Activated naive CD8-positive, alpha-beta T cell treated with anti-CD3 and anti-CD28 coated beads, Interleukin-2, amount 50 U/mL, for 24 hours (primary cell): ENCODE measurements around the gene AKR7A3.
A peak's percentile ranks its signal among the peaks of the same experiment; 100 is the strongest.

Source experiments
- ATAC-seq: fragments of 150-1000 bp; cut with Tn5 transposase; one replicate; pipeline ENCODE4 v1.10.0; 2021
- DNase-seq: peaks from one replicate; pipeline ENCODE4 v3.0.0; 2021
- H3K27ac Mint-ChIP-seq: one replicate; pipeline ENCODE4 v1.8.0; 2021; ENCODE audit warnings: mild to moderate bottlenecking, mixed read lengths
- H3K27me3 Mint-ChIP-seq: one replicate; pipeline ENCODE4 v1.8.0; 2021; ENCODE audit warnings: mixed read lengths
- H3K36me3 Mint-ChIP-seq: one replicate; pipeline ENCODE4 v1.8.0; 2021; ENCODE audit warnings: low read depth, mixed read lengths
- H3K4me1 Mint-ChIP-seq: one replicate; pipeline ENCODE4 v1.8.0; 2021; ENCODE audit warnings: mixed read lengths
- H3K4me3 Mint-ChIP-seq: one replicate; pipeline ENCODE4 v1.8.0; 2021; ENCODE audit warnings: mild to moderate bottlenecking, moderate library complexity, mixed read lengths
- H3K9me3 Mint-ChIP-seq: one replicate; pipeline ENCODE4 v1.8.0; 2021; ENCODE audit warnings: mixed read lengths

AKR7A3 gene

DNA sequence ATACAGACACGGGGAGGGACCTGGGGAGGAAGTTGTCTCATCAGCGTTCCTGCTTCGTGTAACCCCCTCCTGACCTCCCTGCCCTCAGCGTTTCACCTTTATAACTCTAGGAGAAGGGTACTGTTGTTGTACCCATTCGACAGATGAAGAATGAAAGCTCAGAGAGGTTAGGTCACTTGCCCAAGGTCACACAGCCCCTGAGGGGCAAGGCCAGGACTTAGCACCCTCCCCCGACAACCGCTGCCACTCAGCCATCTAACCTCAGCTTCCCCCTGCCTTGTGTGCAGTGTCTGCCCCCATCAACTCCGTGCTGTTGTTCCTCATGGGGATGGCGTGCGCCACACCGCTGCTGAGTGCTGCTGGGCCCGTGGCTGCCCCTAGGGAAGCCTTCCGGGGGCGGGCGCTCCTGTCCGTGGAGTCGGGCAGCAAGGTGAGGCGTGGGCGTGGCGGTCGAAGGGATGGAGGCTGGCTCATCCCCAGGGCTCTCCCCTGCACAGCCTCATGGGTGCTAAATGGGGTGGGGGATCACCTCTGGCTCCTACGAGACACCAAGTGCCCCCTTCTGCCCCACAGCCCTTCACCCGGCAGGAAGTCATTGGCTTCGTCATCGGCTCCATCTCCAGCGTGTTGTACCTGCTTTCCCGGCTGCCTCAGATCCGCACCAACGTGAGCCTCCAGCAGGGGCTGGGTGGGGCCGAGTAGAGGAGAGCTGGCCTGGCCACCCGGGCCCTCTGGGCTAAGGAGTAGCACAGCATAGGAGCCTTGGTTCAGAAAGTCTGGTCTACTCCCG is 37.6 kb upstream of the AKR7A3 start:
- no peaks in the 10 kb centered on the region for H3K9me3 Mint-ChIP-seq
- no peak overlapping the region for H3K4me3 Mint-ChIP-seq
- H3K36me3 Mint-ChIP-seq, result peaks cover 4% of the 10 kb centered on the region
- DNase-seq, result no peak
- ATAC-seq, result no peak
- no peaks in the 10 kb centered on the region for H3K4me1 Mint-ChIP-seq
- no peak overlapping the region for H3K27ac Mint-ChIP-seq
- no peaks in the 10 kb centered on the region for H3K27me3 Mint-ChIP-seq

DNA sequence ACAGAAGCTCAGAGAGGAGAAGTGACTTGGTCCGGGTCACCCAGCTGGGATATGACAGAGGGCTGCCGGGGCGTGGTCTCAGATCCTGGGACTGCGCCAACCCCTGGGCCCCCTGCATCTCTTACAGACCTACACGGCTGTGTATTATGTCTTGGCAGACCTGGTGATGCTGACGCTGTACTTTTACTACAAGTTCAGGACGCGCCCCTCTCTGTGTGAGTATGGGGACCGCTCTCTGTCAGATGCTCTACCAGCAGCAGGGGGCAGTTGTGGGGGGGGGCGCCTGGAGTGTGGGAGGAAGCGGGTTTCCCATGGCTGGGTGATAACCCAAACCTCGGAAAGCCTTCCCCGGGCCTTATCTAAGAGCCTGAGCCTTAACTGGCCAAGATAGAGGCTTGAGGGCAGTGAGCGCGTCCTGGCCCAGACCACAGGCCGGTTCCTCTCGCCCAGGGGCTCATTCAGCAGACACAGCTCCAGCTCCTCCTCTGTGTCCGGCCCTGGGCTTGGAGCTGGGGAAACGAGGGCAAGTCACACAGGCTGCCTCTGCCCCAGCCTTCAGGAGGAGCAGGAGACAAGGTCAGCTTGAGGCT is 36.9 kb upstream of the AKR7A3 start:
- Mint-ChIP-seq H3K27me3 (no peaks in the 10 kb centered on the region), H3K4me3 (no peak overlapping the region), H3K9me3 (no peaks in the 10 kb centered on the region), H3K27ac (no peak overlapping the region), H3K4me1 (no peaks in the 10 kb centered on the region), H3K36me3 (peaks cover 5% of the 10 kb centered on the region)
- ATAC-seq (no peak), DNase-seq (no peak)

DNA sequence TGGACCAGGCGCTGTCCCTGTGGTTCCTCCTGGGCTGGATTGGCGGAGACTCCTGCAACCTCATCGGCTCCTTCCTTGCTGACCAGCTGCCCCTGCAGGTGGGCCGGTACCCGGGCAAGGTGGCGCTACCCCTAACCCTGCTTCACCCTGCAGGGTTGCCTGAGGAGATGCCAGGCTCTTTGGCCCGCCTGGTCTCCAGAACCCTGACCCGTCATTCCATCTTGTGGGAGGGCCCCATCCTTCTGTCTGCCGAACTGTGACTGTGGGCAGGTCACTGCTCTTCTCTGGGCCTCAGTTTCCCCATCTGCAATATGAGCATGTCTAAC is 36.1 kb upstream of the AKR7A3 start:
- Mint-ChIP-seq H3K27me3 (no peaks in the 10 kb centered on the region), H3K27ac (no peak overlapping the region), H3K36me3 (peaks cover 5% of the 10 kb centered on the region), H3K4me3 (no peak overlapping the region), H3K9me3 (no peaks in the 10 kb centered on the region), H3K4me1 (no peaks in the 10 kb centered on the region)
- DNase-seq (no peak), ATAC-seq (no peak)

DNA sequence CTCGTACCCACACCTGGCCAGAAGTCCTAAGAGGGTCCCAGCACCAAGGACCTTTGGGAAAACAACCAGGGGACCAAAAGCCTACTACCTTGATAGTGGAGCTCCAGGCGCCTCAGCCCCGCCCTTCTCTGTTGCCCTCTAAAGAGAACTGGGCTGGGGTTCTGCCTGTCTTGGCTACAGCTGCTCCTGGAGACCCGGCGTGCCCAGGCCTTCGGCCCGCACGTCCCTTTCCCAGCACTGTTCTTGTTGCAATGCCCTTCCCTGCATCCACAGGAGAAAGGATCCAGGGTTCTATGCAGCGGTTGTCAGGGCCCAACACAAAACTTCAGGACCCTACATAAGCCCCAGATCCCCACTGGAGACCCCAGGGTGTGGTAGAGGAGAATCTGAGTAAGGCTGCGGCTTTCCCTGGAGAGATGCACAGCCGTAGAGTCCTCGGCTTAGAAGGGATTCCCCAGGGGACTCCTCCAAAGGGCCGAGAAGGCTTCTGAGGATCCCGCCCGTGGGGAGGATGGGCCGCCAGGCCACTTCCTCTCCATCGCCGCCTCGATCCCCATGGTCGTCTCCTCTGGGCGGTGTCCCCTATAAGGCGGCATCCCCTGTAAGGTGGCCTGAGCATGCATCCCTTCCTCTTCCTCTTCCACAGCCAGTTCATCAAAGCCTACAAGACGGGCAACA is 35.6 kb upstream of the AKR7A3 start:
- no peaks in the 10 kb centered on the region for H3K4me1 Mint-ChIP-seq
- H3K9me3 Mint-ChIP-seq, result no peaks in the 10 kb centered on the region
- no peaks in the 10 kb centered on the region for H3K27me3 Mint-ChIP-seq
- H3K4me3 Mint-ChIP-seq, result no peak overlapping the region
- DNase-seq (no peak), ATAC-seq (no peak)
- H3K36me3 Mint-ChIP-seq, result peaks cover 5% of the 10 kb centered on the region
- H3K27ac Mint-ChIP-seq, result no peak overlapping the region

DNA sequence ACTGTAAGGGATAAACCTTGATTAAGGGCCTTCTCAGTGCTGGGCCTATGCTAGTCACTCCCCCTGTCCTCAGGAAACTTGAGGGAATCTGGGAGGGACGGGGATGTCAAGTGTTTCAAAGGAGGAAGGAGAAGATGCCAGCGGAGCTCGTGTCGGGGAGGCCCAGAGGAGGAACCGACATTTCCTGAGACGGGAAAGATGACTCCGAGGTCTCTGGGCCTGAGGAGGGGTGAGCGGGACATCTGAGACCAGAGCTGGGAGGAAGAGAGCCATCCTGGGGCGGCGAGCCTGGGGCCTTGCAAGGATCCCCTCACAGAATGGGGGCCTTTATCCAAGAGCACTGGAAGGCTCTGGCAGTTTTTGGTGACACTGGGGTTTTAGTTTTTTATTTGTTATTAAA is 33.9 kb upstream of the AKR7A3 start:
- H3K9me3 Mint-ChIP-seq, result no peaks in the 10 kb centered on the region
- DNase-seq (no peak), ATAC-seq (no peak)
- H3K4me3 Mint-ChIP-seq, result no peak overlapping the region
- peaks cover 5% of the 10 kb centered on the region for H3K36me3 Mint-ChIP-seq
- no peaks in the 10 kb centered on the region for H3K27me3 Mint-ChIP-seq
- no peaks in the 10 kb centered on the region for H3K4me1 Mint-ChIP-seq
- H3K27ac Mint-ChIP-seq, result no peak overlapping the region

DNA sequence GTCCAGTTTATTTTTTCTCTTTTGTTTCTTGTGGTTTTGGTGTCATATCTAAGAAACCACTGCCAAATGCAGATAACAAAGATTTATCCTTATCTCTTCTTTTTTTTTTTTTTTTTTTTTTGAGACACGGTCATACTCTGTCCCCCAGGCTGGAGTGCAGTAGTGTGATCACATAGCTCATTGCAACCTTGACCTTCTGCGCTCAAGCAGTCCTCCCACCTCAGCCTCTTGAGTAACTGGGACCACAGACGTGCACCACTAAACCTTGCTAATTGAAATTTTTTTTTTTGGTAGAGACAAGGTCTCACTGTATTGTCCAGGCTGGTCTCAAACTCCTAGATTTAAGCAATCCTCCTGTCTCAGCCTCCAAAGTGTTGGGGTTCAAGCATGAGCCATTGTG is 32.5 kb upstream of the AKR7A3 start:
- Mint-ChIP-seq H3K27ac (no peak overlapping the region), H3K4me1 (peaks cover 10% of the 10 kb centered on the region), H3K36me3 (peaks cover 5% of the 10 kb centered on the region), H3K27me3 (no peaks in the 10 kb centered on the region), H3K4me3 (no peak overlapping the region), H3K9me3 (no peaks in the 10 kb centered on the region)
- DNase-seq (no peak), ATAC-seq (no peak)

DNA sequence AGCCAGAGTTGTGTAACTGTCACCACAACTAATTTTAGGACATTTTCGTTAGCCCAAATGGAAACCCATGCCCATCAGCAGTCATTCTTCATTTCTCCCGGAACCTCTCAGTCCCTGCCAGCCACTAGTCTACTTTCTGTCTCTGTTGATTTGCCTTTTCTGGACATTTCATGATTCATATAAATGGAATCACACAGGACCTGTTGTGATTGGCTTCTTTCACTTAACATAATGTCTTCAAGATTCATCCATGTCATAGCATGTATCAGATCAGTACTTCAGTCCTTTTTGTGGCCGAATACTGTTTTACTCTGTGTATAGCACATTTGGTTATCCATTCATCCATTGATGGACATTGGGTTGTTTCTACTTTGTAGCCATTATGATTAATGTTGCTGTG is 30.6 kb upstream of the AKR7A3 start:
- ATAC-seq (no peak), DNase-seq (no peak)
- Mint-ChIP-seq H3K4me3 (no peak overlapping the region), H3K27me3 (no peaks in the 10 kb centered on the region), H3K36me3 (peaks cover 4% of the 10 kb centered on the region), H3K4me1 (peaks cover 27% of the 10 kb centered on the region), H3K9me3 (no peaks in the 10 kb centered on the region), H3K27ac (no peak overlapping the region)

DNA sequence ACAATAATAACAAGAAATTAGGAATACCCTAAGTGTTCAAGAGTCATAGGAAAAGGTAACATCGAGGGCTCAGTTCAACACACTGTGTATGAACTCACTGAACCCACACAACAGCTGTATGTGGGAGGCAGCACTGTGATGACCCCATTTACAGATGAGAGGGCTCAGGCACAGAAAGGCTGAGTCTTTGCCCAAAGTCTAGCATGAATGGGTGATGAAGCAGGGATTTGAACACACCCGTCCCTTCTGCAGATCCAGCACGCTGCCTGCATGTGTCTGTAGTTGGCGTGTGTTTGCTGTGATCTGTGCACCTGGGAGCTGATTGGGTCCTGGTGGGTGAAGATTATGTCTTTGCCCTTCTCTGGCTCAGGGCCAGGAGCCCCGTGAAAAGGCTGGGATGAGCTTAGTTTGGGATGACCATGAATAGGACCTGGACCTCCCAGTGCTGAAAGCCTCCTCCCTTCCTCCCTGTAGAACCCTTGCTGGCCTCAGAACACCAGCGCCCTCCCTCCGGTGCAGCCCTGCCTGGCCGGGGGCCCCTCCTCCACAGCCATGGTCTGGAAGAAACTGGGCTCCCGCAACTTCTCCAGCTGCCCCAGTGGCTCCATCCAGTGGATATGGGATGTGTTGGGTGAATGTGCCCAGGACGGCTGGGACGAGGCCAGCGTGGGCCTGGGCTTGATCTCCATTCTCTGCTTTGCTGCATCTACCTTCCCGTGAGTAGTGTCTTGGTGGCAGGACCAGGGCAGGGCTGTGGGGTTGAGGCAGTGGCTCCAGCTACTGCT is 28.7 kb upstream of the AKR7A3 start:
- Mint-ChIP-seq H3K4me3 (no peak overlapping the region), H3K4me1 (peaks cover 38% of the 10 kb centered on the region), H3K9me3 (no peaks in the 10 kb centered on the region), H3K27me3 (no peaks in the 10 kb centered on the region), H3K36me3 (peaks cover 4% of the 10 kb centered on the region), H3K27ac (no peak overlapping the region)
- DNase-seq (no peak), ATAC-seq (no peak)

DNA sequence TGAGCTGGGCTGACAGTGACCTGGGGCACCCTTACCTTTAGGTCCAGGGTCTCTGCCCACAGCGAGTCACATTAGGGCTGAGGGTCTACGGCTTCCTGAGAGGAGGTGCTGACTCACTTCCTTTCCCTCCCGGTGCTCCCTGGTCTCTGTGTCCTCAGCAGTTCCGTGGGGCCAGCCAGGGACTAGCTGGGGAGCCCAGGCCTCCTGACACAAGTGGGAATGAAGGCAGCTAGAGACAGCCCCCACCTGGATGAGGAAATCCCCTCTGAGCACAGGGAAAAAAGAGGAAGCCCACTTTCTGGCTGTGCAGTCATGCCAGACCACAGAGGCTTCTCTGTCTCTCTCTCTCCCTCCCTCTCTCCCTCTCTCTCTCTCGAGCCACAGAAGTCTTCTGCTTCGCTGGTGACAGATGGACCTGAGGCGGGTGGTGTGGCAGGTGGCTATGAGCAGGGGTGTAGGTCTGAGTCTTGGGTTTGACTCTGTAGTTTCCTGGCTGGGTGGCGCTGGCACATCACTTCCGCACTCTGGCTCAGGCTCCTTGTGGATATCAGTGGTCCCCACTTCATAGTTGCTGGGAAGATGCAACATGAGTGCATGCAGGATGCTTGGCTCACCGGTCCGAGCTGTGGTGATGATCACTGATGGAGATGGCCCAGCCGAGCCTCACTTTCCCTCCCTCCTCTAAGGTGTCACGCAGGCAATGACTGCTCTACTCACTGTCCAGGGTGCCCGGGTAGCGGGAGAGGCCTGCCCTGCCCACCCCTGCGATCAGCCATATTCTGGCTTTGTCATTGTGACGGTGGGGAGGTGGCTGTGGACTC is 27.0 kb upstream of the AKR7A3 start:
- peak overlapping the region; percentile 53 for H3K27ac Mint-ChIP-seq
- H3K9me3 Mint-ChIP-seq, result no peaks in the 10 kb centered on the region
- no peak overlapping the region for H3K4me3 Mint-ChIP-seq
- H3K27me3 Mint-ChIP-seq, result no peaks in the 10 kb centered on the region
- H3K36me3 Mint-ChIP-seq, result no peaks in the 10 kb centered on the region
- no peak for ATAC-seq
- peaks cover 47% of the 10 kb centered on the region for H3K4me1 Mint-ChIP-seq
- DNase-seq, result no peak

DNA sequence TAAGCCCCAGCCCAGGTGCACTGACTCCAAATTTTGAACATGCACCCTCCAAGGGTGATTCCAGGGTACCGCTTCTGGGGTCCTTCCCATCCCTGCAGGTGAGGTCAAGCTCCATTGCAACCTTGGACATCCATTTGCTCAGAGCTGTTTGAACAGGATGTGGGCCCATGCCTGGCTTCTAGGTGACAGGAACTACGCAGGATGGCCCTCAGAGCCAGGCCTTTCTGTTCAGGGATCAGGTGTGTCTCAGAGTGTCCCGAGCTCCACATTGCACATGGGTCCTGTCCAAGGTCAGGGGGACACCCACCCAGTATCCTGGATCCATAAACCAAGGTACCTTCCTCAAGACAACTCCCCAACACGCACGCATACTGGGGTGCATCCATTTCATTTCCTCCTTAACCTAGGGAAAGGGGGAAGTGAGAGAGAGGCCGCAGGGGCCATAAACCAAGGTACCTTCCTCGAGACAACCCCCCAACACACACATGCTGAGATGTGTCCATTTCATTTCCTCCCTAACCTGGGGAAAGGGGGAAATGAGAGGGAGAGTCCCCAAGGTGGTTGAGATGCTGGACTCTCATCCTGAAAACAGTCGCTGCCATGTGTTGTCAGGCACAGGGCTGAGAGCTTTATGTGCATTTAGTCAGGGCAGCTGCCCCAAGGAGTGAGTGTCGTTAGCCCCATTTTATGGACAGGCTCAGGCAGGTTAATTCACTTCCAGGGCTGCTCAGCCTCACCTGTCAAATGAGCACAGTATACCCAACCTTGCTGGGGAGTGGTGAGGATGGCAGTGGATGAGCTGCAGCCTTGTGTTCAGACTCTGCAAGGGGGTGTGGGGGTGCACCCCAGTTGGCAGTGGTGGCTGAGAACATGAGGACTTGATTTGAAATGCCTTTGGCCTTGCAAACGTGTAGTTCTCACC is 25.7 kb upstream of the AKR7A3 start:
- H3K27ac Mint-ChIP-seq, result no peak overlapping the region
- DNase-seq (no peak), ATAC-seq (no peak)
- no peaks in the 10 kb centered on the region for H3K27me3 Mint-ChIP-seq
- H3K9me3 Mint-ChIP-seq, result no peaks in the 10 kb centered on the region
- H3K4me3 Mint-ChIP-seq, result no peak overlapping the region
- H3K4me1 Mint-ChIP-seq, result peaks cover 50% of the 10 kb centered on the region
- H3K36me3 Mint-ChIP-seq, result no peaks in the 10 kb centered on the region

DNA sequence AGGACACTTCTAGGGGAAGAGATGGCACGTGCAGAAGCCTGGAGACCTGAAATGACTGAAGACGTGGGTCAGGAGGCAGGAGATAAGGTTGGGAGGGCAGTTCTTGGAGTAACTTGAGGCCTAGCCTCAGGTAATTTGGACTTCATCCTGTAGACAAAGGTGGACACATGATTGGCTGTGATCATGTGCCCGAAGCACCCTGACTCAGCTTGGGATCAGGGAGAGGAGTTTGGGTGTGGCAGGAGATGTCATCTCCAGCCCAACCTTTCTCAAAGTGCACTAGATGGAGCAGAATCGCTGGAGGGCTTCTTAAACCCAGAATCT is 25.0 kb upstream of the AKR7A3 start:
- DNase-seq, result no peak
- no peaks in the 10 kb centered on the region for H3K9me3 Mint-ChIP-seq

DNA sequence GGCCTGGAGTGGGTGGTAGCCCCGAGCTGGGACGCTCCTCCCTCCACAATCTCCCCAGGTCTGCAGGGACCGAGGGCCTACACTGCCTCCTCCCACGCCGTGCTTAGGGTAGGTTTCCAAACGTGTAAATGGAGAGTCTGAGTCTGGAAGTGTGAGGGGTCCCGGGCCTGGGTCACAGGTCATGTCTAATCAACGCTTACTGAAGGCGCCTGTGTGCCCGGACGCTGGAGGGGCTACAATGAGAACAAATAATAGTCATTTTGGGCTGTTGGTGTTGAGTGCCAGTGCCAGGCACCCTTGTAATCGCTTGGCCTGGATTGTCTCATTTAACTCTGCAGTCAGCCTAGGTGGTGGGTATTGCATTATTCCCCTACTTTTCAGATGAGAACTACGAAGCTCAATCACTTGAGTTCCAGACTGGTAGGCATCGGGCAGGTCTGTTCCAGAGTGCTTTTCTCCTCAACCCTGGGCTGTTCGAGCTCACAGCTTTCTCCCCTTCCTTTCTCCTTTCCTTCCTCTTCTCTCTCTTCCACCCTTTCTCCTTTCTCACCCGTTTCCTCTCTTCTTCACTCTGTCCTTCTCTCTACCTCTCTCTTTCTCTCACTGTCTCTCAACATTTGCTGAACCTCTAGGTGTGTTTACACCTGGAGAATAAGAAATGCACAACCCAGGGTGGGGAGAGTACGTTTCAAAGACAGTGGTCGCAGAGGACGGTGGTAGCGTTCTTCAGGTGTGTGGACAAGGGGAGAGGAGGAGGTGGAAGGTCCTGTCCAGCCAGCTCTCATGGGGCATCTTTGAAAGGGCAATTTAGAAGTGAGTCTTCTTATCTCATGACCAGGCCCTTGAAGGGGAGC is 24.4 kb upstream of the AKR7A3 start:
- peaks cover 50% of the 10 kb centered on the region for H3K4me1 Mint-ChIP-seq
- no peaks in the 10 kb centered on the region for H3K36me3 Mint-ChIP-seq
- peak overlapping the region; percentile 75 for H3K4me3 Mint-ChIP-seq
- H3K27ac Mint-ChIP-seq, result no peak overlapping the region
- ATAC-seq (peak; percentile 47), DNase-seq (no peak)
- H3K27me3 Mint-ChIP-seq, result no peaks in the 10 kb centered on the region
- no peaks in the 10 kb centered on the region for H3K9me3 Mint-ChIP-seq

More for the DNA sequence above, 25.0 kb upstream of the AKR7A3 start:
- Mint-ChIP-seq H3K27ac (no peak overlapping the region), H3K27me3 (no peaks in the 10 kb centered on the region), H3K4me1 (peaks cover 50% of the 10 kb centered on the region), H3K36me3 (no peaks in the 10 kb centered on the region), H3K4me3 (no peak overlapping the region)
- no peak for ATAC-seq
